ENCODE data around the gene HPCAL4.

HPCAL4 gene

DNA sequence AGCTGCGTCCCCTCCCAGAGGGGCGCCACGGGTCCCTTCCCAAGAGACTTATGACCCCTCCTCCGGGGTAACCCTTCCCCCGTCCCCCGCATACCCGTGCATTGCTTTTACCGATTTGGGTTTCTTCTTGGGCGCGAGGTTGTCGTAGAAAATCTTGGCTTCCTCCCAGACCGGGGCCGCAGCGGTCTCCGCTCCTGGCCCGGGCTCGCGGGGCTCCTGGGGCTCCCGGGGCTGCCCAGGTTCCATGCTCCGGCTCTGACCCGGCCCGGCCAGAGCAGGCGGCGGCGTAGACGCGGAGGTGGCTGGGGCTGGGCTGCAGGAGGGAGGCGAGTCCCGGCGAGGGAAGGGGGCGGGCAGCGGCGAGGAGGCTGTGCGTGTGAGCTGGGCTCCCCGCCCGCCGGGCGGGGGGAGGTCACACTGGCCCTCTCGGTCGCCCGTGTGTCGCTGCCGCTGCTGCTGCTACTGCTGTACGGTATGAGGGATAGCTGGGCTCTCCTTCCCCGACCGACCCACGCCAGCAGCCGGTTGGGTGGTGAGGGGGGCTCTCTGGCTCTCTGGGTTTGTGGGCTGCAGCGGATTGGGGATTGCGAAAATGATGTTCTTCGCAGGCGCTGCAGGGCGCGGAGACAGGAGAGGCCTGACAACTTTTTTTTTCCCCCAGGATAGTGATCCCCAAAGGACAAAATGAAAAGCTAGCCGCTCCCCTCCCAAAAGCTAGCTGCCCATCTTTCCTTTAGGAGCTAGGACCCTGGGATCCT lies 19.3 kb downstream of the HPCAL4 start, which contains the start of gene NT5C1A:
Gene NT5C1A (minus strand): TSS at position 315 of the 758 bp plus-strand sequence. CDS start 69 bp downstream, at position 246.
- peak within 1 kb of the TSS; percentile 42 for H3K4me3 ChIP-seq (ENCODE audit: low read length)
- DNase-seq (ENCODE audit: low read depth): no peak
- no peak for TF ChIP-seq CTCF (conservative IDR thresholded peaks at IDR 0.05; ENCODE audit: low read length)

DNA sequence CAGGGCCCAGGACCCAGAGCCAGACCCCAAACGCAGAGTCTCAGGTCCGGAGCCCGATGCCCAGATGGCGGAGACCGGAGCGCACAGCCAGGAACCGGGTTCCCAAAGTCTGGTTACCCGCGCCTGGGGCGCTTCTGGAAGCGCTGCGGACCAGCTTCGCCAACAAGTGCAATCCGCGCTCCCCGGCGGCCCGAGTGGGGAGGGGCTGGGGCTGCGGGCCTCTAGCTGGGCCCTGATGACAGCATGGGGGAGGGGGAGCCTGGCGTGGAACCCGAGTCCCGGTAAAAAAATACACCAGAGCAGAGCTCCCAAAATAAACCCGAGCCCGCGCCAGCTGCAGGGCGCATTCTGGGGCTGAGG lies 19.8 kb downstream of the HPCAL4 start:
- no peak for DNase-seq (ENCODE audit: low read depth)
- TF ChIP-seq CTCF (conservative IDR thresholded peaks at IDR 0.05; ENCODE audit: low read length): no peak
- peak overlapping the region; percentile 7; the same call in 1 of the 2 replicates for H3K4me3 ChIP-seq (ENCODE audit: low read length)

- TF ChIP-seq CTCF (conservative IDR thresholded peaks at IDR 0.05; ENCODE audit: low read length): no peak
- H3K4me3 ChIP-seq (ENCODE audit: low read length): no peak overlapping the region
- no peak for DNase-seq (ENCODE audit: low read depth)
Measured at GRCh38 chr1:39670689-39671088, 20.5 kb downstream of the HPCAL4 start.

- TF ChIP-seq CTCF (conservative IDR thresholded peaks at IDR 0.05; ENCODE audit: low read length): no peak
Measured at GRCh38 chr1:39668894-39669293, 22.3 kb downstream of the HPCAL4 start.

DNA sequence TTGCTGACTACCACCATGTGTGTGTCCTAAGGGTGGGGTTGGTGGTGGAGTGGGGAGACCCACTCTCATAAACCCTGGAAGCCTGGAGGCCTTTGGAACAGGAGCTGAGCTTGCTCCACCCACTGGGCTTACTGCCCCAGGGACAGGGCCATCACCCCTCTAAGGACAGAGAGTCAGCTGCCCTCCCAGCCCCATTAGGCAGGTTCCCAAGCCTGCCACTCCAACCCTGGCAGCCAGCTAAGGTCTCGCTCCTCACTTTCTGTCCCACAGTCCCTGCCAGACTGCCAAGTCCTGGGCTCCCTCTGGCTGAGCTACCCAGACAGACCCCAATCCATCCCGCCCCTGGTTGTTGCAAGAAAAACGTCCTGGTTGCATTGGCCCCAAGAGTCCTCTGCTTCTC lies 23.1 kb downstream of the HPCAL4 start:
- DNase-seq (ENCODE audit: low read depth): no peak
- TF ChIP-seq CTCF (conservative IDR thresholded peaks at IDR 0.05; ENCODE audit: low read length): no peak
- H3K4me3 ChIP-seq (ENCODE audit: low read length): no peak overlapping the region

More at GRCh38 chr1:39668894-39669293, 22.3 kb downstream of the HPCAL4 start:
- no peak for DNase-seq (ENCODE audit: low read depth)
- H3K4me3 ChIP-seq (ENCODE audit: low read length): no peak overlapping the region

DNA sequence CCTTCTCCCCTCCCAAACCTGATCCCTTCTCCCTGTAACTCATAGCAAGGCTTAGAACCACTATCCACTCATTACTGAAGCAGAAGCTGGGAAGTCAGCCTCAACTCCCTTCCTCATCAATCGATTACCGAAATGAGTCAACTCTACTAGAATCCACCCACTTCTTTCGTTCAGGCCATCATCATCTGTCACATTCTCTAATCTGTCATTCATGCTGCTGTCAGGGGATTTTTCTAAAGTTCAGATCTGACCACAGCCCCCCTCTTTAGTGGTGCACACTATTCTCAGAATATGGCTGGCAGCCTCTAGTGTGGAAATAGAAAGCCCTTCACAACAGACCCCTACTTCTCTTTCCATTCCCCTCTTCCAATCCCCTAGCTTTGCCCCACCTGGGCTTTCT lies 24.5 kb downstream of the HPCAL4 start:
- no peak for TF ChIP-seq CTCF (conservative IDR thresholded peaks at IDR 0.05; ENCODE audit: low read length)

GRCh38 chr1:39663559-39663958 lies 27.7 kb downstream of the HPCAL4 start:
- TF ChIP-seq CTCF (conservative IDR thresholded peaks at IDR 0.05; ENCODE audit: low read length): no peak
- no peak for DNase-seq (ENCODE audit: low read depth)
- no peak overlapping the region for H3K4me3 ChIP-seq (ENCODE audit: low read length)

More for the DNA sequence above, 24.5 kb downstream of the HPCAL4 start:
- H3K4me3 ChIP-seq (ENCODE audit: low read length): no peak overlapping the region
- DNase-seq (ENCODE audit: low read depth): no peak

Measured in AG10803 (cell line).